MM.1S (cell line): ENCODE results near the gene NUTF2.
"Not testable (repeated sequence)": the region's sequence is repeated elsewhere in the genome, so short reads cannot be mapped to it uniquely, and the experiment has no call there.

Source experiments
- DNase-seq: peaks from one replicate; pipeline ENCODE4 v3.0.0-alpha.2; 2015
- H2AFZ ChIP-seq: fragments of 300-600 bp; sonication (generic); 2 replicates; pipeline ENCODE4 v1.6.0; 2016; ENCODE audit warnings: antibody characterized with exemption, low read length
- H3F3A ChIP-seq: fragments of 300-600 bp; sonication (generic); 2 replicates; pipeline ENCODE4 v1.6.1; 2016; ENCODE audit warnings: mild to moderate bottlenecking, antibody characterized with exemption, low read length, moderate library complexity, mixed read lengths; ENCODE audit not compliant: insufficient read depth
- H3K27ac ChIP-seq: fragments of 300-600 bp; sonication (generic); 2 replicates; pipeline ENCODE4 v1.5.1; 2016; ENCODE audit warnings: mild to moderate bottlenecking, low read length
- H3K27me3 ChIP-seq: fragments of 300-600 bp; sonication (generic); replicated peaks from 2 replicates; pipeline ENCODE4 v1.6.0; 2016; ENCODE audit warnings: low read length; ENCODE audit not compliant: insufficient read depth
- H3K36me3 ChIP-seq: fragments of 300-600 bp; sonication (generic); replicated peaks from 2 replicates; pipeline ENCODE4 v1.6.1; 2016; ENCODE audit warnings: mild to moderate bottlenecking, low read length, mixed read lengths; ENCODE audit not compliant: insufficient read depth
- H3K4me1 ChIP-seq: fragments of 300-600 bp; sonication (generic); 2 replicates; pipeline ENCODE4 v1.6.1; 2016; ENCODE audit warnings: low read length, mixed read lengths
- H3K4me2 ChIP-seq: fragments of 300-600 bp; sonication (generic); 2 replicates; pipeline ENCODE4 v1.6.0; 2016; ENCODE audit warnings: low read depth, low read length
- H3K4me3 ChIP-seq: fragments of 300-600 bp; sonication (generic); 2 replicates; pipeline ENCODE4 v1.5.1; 2016; ENCODE audit warnings: low read length, mixed read lengths
- H3K79me2 ChIP-seq: fragments of 300-600 bp; sonication (generic); 2 replicates; pipeline ENCODE4 v1.6.1; 2016; ENCODE audit warnings: mixed run types, low read length, mixed read lengths
- H3K9ac ChIP-seq: fragments of 300-600 bp; sonication (generic); 2 replicates; pipeline ENCODE4 v1.6.1; 2016; ENCODE audit warnings: low read length, mixed read lengths
- H3K9me2 ChIP-seq: fragments of 300-600 bp; sonication (generic); replicated peaks from 2 replicates; pipeline ENCODE4 v1.6.1; 2016; ENCODE audit warnings: mild to moderate bottlenecking, low read length, mixed read lengths; ENCODE audit not compliant: insufficient read depth
- H3K9me3 ChIP-seq: fragments of 300-600 bp; sonication (generic); replicated peaks from 2 replicates; pipeline ENCODE4 v1.6.1; 2016; ENCODE audit warnings: mild to moderate bottlenecking, low read length, mixed read lengths; ENCODE audit not compliant: insufficient read depth
- H4K20me1 ChIP-seq: fragments of 300-600 bp; sonication (generic); 2 replicates; pipeline ENCODE4 v1.6.1; 2016; ENCODE audit warnings: mild to moderate bottlenecking, low read length, moderate library complexity, mixed read lengths; ENCODE audit not compliant: insufficient read depth
- CTCF ChIP-seq: fragments of 300-600 bp; sonication (generic); IDR thresholded peaks from 2 replicates; pipeline ENCODE4 v1.5.1; 2016; ENCODE audit warnings: antibody characterized with exemption, low read length, mixed read lengths
- EZH2 ChIP-seq: fragments of 300-600 bp; sonication (generic); optimal IDR thresholded peaks from 2 replicates; pipeline ENCODE3; 2017; ENCODE audit warnings: low read depth, mild to moderate bottlenecking, antibody characterized with exemption, low read length, mixed read lengths
- EZH2phosphoT487 ChIP-seq: fragments of 300-600 bp; sonication (generic); IDR thresholded peaks from 2 replicates; pipeline ENCODE4 v1.6.1; 2018; ENCODE audit warnings: antibody characterized with exemption, low read length

Gene NUTF2

GRCh38 chr16:67909056-67909742 is 62.5 kb downstream of the NUTF2 start:
- H3K9me3 ChIP-seq = no peaks in the 10 kb centered on the region
- DNase-seq = no peak
- no peaks in the 10 kb centered on the region for H3K27me3 ChIP-seq
- H3K9me2 ChIP-seq = no peaks in the 10 kb centered on the region
- H2AFZ ChIP-seq = no peak overlapping the region
- no peak overlapping the region for H3K4me2 ChIP-seq
- no peaks in the 10 kb centered on the region for H3F3A ChIP-seq
- H3K4me3 ChIP-seq = no peak overlapping the region
- no peaks in the 10 kb centered on the region for H4K20me1 ChIP-seq
- H3K36me3 ChIP-seq = no peaks in the 10 kb centered on the region; the same call in 1 of the 2 replicates
- H3K4me1 ChIP-seq = no peaks in the 10 kb centered on the region
- H3K9ac ChIP-seq = no peak overlapping the region
- no peak overlapping the region for H3K27ac ChIP-seq
- no peak for TF ChIP-seq EZH2phosphoT487
- no peak for TF ChIP-seq CTCF
- no peak for TF ChIP-seq EZH2
- H3K79me2 ChIP-seq = no peaks in the 10 kb centered on the region

- H3F3A ChIP-seq = no peaks in the 10 kb centered on the region
- H3K4me3 ChIP-seq = no peak overlapping the region
- H3K4me2 ChIP-seq = no peak overlapping the region
- no peaks in the 10 kb centered on the region for H3K27me3 ChIP-seq
- no peak overlapping the region for H3K9ac ChIP-seq
- no peaks in the 10 kb centered on the region for H3K79me2 ChIP-seq
- no peak for DNase-seq
- no peaks in the 10 kb centered on the region for H4K20me1 ChIP-seq
- no peak for TF ChIP-seq CTCF
- no peak for TF ChIP-seq EZH2phosphoT487
- TF ChIP-seq EZH2 = no peak
- no peaks in the 10 kb centered on the region for H3K4me1 ChIP-seq
- H3K27ac ChIP-seq = no peak overlapping the region
- no peaks in the 10 kb centered on the region for H3K9me3 ChIP-seq
- H3K9me2 ChIP-seq = no peaks in the 10 kb centered on the region
- H2AFZ ChIP-seq = no peak overlapping the region
- H3K36me3 ChIP-seq = no peaks in the 10 kb centered on the region; the same call in 1 of the 2 replicates
These were observed 63.4 kb downstream of the NUTF2 start for GRCh38 chr16:67910158-67910557.

GRCh38 chr16:67914758-67915495 is 68.2 kb downstream of the NUTF2 start:
- Histone ChIP-seq H3K4me3 (no peak overlapping the region), H3K27ac (no peak overlapping the region), H3K36me3 (no peaks in the 10 kb centered on the region), H3K79me2 (peaks cover 9% of the 10 kb centered on the region), H3K4me2 (no peak overlapping the region), H3K9me2 (no peaks in the 10 kb centered on the region), H3K9ac (no peak overlapping the region), H3F3A (no peaks in the 10 kb centered on the region), H2AFZ (no peak overlapping the region), H4K20me1 (no peaks in the 10 kb centered on the region), H3K27me3 (no peaks in the 10 kb centered on the region), H3K9me3 (no peaks in the 10 kb centered on the region), H3K4me1 (no peaks in the 10 kb centered on the region)
- DNase-seq = no peak
- no peak for TF ChIP-seq EZH2
- no peak for TF ChIP-seq CTCF
- TF ChIP-seq EZH2phosphoT487 = no peak

GRCh38 chr16:67915496-67915769 is 68.7 kb downstream of the NUTF2 start:
- DNase-seq, H2AFZ ChIP-seq, H3K4me2 ChIP-seq, H3K9ac ChIP-seq, H3F3A ChIP-seq, H3K4me3 ChIP-seq, H3K27me3 ChIP-seq, H4K20me1 ChIP-seq, H3K9me3 ChIP-seq, H3K9me2 ChIP-seq, H3K36me3 ChIP-seq, H3K79me2 ChIP-seq, H3K4me1 ChIP-seq, H3K27ac ChIP-seq: not testable (repeated sequence)
